Hair follicle dermal papilla cell (primary cell): ENCODE measurements around the gene FEZF1. TPM values are rescaled to one million over a fixed set of nuclear protein-coding genes. Genes with fewer than 3 reads are reported as not detected.

Experiments used
- total RNA-seq: library from RNA; depleted of rRNA; stranded (reverse); fragments of >200 nt; gene quantifications from 2 replicates; pipeline ENCODE4 v1.2.3, GENCODE V29; 2012

The FEZF1 gene
- not detected in 2 replicates for total RNA-seq

GRCh38 chr7:122304319-122304975, at the start of gene FEZF1:
FEZF1 (minus strand) TSS chr7:122304750; CDS start chr7:122304437, 313 bp downstream.

Other genes starting within 250 kb of the FEZF1 start
- 24.4 and 27.7 TPM in 2 replicates for gene AASS, start 160.5 kb downstream of the FEZF1 start, total RNA-seq